H9 (cell line): ENCODE data around the gene TOM1L2. TPM values are rescaled to one million over a fixed set of nuclear protein-coding genes. Genes with fewer than 3 reads are reported as not detected.

ENCODE experiments used
- DNase-seq: peaks from one replicate; pipeline ENCODE4 v3.0.0-alpha.2; 2017
- H2AFZ ChIP-seq: one replicate; pipeline ENCODE4 v1.6.1; 2013; ENCODE audit warnings: mild to moderate bottlenecking, low read length, control low read depth, moderate library complexity
- H2AK5ac ChIP-seq: 2 replicates; pipeline ENCODE4 v1.6.1; 2013; ENCODE audit warnings: low read length, control low read depth, mixed read lengths; ENCODE audit not compliant: insufficient read length
- H2BK120ac ChIP-seq: one replicate; pipeline ENCODE4 v1.6.1; 2013; ENCODE audit warnings: low read depth, mild to moderate bottlenecking, low read length, control low read depth, inconsistent platforms; ENCODE audit not compliant: poor library complexity, severe bottlenecking
- H2BK12ac ChIP-seq: 2 replicates; pipeline ENCODE4 v1.6.1; 2013; ENCODE audit warnings: low read length, control low read depth, mixed read lengths, low read depth; ENCODE audit not compliant: insufficient read length
- H2BK15ac ChIP-seq: 2 replicates; pipeline ENCODE4 v1.6.1; 2013; ENCODE audit warnings: low read depth, low read length, control low read depth
- H2BK20ac ChIP-seq: one replicate; pipeline ENCODE4 v1.6.1; 2013; ENCODE audit warnings: low read depth, mild to moderate bottlenecking, low read length, control low read depth, inconsistent platforms; ENCODE audit not compliant: poor library complexity, severe bottlenecking
- H2BK5ac ChIP-seq: 2 replicates; pipeline ENCODE4 v1.6.1; 2013; ENCODE audit warnings: low read length, control low read depth, mixed read lengths; ENCODE audit not compliant: insufficient read length
- H3K14ac ChIP-seq: 2 replicates; pipeline ENCODE4 v1.6.1; 2013; ENCODE audit warnings: low read length, control low read depth; ENCODE audit not compliant: insufficient read depth
- H3K18ac ChIP-seq: 2 replicates; pipeline ENCODE4 v1.6.1; 2013; ENCODE audit warnings: low read depth, mild to moderate bottlenecking, mixed read lengths, low read length, control low read depth; ENCODE audit not compliant: insufficient read length
- H3K23ac ChIP-seq: 2 replicates; pipeline ENCODE4 v1.6.1; 2013; ENCODE audit warnings: low read length, control low read depth, mixed read lengths, low read depth; ENCODE audit not compliant: insufficient read length
- H3K23me2 ChIP-seq: 2 replicates; pipeline ENCODE4 v1.6.1; 2013; ENCODE audit warnings: low read depth, mild to moderate bottlenecking, mixed read lengths, low read length, control low read depth; ENCODE audit not compliant: insufficient read length, poor library complexity, severe bottlenecking
- H3K27ac ChIP-seq: 2 replicates; pipeline ENCODE4 v1.5.1; 2013; ENCODE audit warnings: low read length, control low read depth, mixed read lengths, low read depth; ENCODE audit not compliant: insufficient read length
- H3K27me3 ChIP-seq: 2 replicates; pipeline ENCODE4 v1.6.1; 2013; ENCODE audit warnings: low read length, control low read depth, inconsistent platforms; ENCODE audit not compliant: insufficient read depth
- H3K4ac ChIP-seq: 2 replicates; pipeline ENCODE4 v1.6.1; 2013; ENCODE audit warnings: low read depth, mild to moderate bottlenecking, control low read depth, inconsistent platforms, low read length, moderate library complexity
- H3K4me1 ChIP-seq: 2 replicates; pipeline ENCODE4 v1.6.1; 2013; ENCODE audit warnings: low read length, control low read depth, inconsistent platforms; ENCODE audit not compliant: insufficient read depth
- H3K4me2 ChIP-seq: 2 replicates; pipeline ENCODE4 v1.6.1; 2013; ENCODE audit warnings: low read length, control low read depth, mixed read lengths; ENCODE audit not compliant: insufficient read length, insufficient read depth
- H3K56ac ChIP-seq: 2 replicates; pipeline ENCODE4 v1.6.1; 2013; ENCODE audit warnings: low read depth, mild to moderate bottlenecking, mixed read lengths, low read length, control low read depth; ENCODE audit not compliant: insufficient read length
- H3K79me1 ChIP-seq: 2 replicates; pipeline ENCODE4 v1.6.1; 2013; ENCODE audit warnings: low read depth, mild to moderate bottlenecking, moderate library complexity, low read length, control low read depth, inconsistent platforms; ENCODE audit not compliant: insufficient read depth, poor library complexity, severe bottlenecking
- H3K79me2 ChIP-seq: 2 replicates; pipeline ENCODE4 v1.6.1; 2013; ENCODE audit warnings: low read length, control low read depth, inconsistent platforms; ENCODE audit not compliant: insufficient read depth
- H3K9ac ChIP-seq: 2 replicates; pipeline ENCODE4 v1.6.1; 2013; ENCODE audit warnings: low read length, control low read depth, mixed read lengths; ENCODE audit not compliant: insufficient read length; ENCODE audit errors: extremely low read depth
- H3K9me3 ChIP-seq: one replicate; pipeline ENCODE4 v1.6.1; 2013; ENCODE audit warnings: low read depth, low read length, inconsistent platforms; ENCODE audit not compliant: control insufficient read depth
- H3T11ph ChIP-seq: one replicate; pipeline ENCODE4 v1.6.1; 2013; ENCODE audit warnings: mild to moderate bottlenecking, low read length, control low read depth, inconsistent platforms
- H4K20me1 ChIP-seq: one replicate; pipeline ENCODE4 v1.6.1; 2013; ENCODE audit not compliant: control insufficient read depth, insufficient read length, insufficient read depth
- H4K5ac ChIP-seq: 2 replicates; pipeline ENCODE4 v1.6.1; 2013; ENCODE audit warnings: low read depth, mild to moderate bottlenecking, mixed read lengths, low read length, control low read depth; ENCODE audit not compliant: insufficient read length
- H4K8ac ChIP-seq: replicated peaks from 2 replicates; pipeline ENCODE4 v1.6.1; 2013; ENCODE audit warnings: low read length, control low read depth, mixed read lengths, low read depth; ENCODE audit not compliant: insufficient read length
- H4K91ac ChIP-seq: 2 replicates; pipeline ENCODE4 v1.6.1; 2013; ENCODE audit warnings: low read depth, mild to moderate bottlenecking, moderate library complexity, mixed read lengths, low read length, control low read depth; ENCODE audit not compliant: insufficient read length
- H3K27ac Mint-ChIP-seq, 3 experiments: 2 replicates in 2 of 3; 3 replicates in 1 of 3; pipeline ENCODE4 v1.8.0; 2020 to 2021; ENCODE audit warnings: mixed read lengths in 3 of 3, mild to moderate bottlenecking in 1 of 3, moderate library complexity in 1 of 3
- H3K27me3 Mint-ChIP-seq: 2 replicates; pipeline ENCODE4 v1.8.0; 2021; ENCODE audit warnings: low read depth, mild to moderate bottlenecking, moderate library complexity, mixed read lengths
- H3K36me3 Mint-ChIP-seq, 3 experiments: 2 replicates in 2 of 3; 3 replicates in 1 of 3; pipeline ENCODE4 v1.8.0; 2020 to 2021; ENCODE audit warnings: low read depth in 3 of 3, mixed read lengths in 3 of 3; ENCODE audit not compliant: insufficient read depth in 1 of 3
- H3K4me1 Mint-ChIP-seq, 2 experiments: 2 replicates each; pipeline ENCODE4 v1.8.0; 2020; ENCODE audit warnings: mixed read lengths in 2 of 2
- H3K4me3 Mint-ChIP-seq, 2 experiments: 2 replicates in 1 of 2; 3 replicates in 1 of 2; pipeline ENCODE4 v1.8.0; 2020 to 2021; ENCODE audit warnings: mild to moderate bottlenecking in 2 of 2, mixed read lengths in 2 of 2, moderate library complexity in 1 of 2
- H3K9me3 Mint-ChIP-seq, 2 experiments: 2 replicates in 1 of 2; 3 replicates in 1 of 2; pipeline ENCODE4 v1.8.0; 2020; ENCODE audit warnings: mild to moderate bottlenecking in 2 of 2, mixed read lengths in 2 of 2, moderate library complexity in 1 of 2
- WGBS: extraction: QIAGEN DNeasy Blood & Tissue Kit; methylation state at CpG from one replicate; pipeline ENCODE4 v1.1.7; 2013; ENCODE audit warnings: missing lambda C conversion rate, low lambda C conversion rate, mixed read lengths; ENCODE audit not compliant: insufficient read length; ENCODE audit errors: extremely low coverage; 5-methylcytosine and 5-hydroxymethylcytosine counted together
- total RNA-seq: library from RNA; stranded (reverse); gene quantifications from 2 replicates; pipeline ENCODE4 v1.2.1, GENCODE V29; 2021
- TF ChIP-seq, protein P1 (sequence below): fragments of 200-600 bp; sonication (generic); conservative IDR thresholded peaks from 3 replicates; pipeline ENCODE4 v1.8.0; 2021; ENCODE audit warnings: antibody characterized with exemption, mild to moderate bottlenecking

Gene TOM1L2
- total RNA-seq, 1 experiment from 2014 or later: 4.6 TPM

DNA sequence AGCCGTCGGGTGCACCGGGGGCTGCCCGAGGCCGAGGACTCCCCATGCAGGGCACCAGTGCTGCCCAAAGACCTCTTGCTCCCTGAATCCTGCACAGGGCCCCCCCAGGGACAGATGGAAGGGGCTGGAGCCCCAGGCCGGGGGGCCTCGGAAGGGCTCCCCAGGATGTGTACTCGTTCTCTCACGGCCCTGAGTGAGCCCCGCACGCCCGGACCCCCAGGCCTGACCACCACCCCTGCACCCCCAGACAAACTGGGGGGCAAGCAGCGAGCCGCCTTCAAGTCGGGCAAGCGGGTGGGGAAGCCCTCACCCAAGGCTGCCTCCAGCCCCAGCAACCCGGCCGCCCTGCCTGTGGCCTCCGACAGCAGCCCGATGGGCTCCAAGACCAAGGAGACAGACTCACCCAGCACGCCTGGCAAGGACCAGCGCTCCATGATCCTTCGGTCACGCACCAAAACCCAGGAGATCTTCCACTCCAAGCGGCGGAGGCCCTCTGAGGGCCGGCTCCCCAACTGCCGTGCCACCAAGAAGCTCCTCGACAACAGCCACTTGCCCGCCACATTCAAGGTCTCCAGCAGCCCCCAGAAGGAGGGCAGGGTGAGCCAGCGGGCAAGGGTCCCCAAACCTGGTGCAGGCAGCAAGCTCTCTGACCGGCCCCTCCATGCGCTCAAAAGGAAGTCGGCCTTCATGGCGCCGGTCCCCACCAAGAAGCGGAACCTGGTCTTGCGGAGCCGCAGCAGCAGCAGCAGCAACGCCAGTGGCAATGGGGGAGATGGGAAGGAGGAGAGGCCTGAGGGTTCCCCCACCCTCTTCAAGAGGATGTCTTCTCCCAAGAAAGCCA lies 176.0 kb downstream of the TOM1L2 start:
- TF ChIP-seq, protein P1, sequence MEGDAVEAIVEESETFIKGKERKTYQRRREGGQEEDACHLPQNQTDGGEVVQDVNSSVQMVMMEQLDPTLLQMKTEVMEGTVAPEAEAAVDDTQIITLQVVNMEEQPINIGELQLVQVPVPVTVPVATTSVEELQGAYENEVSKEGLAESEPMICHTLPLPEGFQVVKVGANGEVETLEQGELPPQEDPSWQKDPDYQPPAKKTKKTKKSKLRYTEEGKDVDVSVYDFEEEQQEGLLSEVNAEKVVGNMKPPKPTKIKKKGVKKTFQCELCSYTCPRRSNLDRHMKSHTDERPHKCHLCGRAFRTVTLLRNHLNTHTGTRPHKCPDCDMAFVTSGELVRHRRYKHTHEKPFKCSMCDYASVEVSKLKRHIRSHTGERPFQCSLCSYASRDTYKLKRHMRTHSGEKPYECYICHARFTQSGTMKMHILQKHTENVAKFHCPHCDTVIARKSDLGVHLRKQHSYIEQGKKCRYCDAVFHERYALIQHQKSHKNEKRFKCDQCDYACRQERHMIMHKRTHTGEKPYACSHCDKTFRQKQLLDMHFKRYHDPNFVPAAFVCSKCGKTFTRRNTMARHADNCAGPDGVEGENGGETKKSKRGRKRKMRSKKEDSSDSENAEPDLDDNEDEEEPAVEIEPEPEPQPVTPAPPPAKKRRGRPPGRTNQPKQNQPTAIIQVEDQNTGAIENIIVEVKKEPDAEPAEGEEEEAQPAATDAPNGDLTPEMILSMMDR: no peak
- Histone ChIP-seq H2AK5ac (no peak overlapping the region), H4K20me1 (no peaks in the 10 kb centered on the region), H3K14ac (no peak overlapping the region; the same call in 1 of the 2 replicates), H4K91ac (no peak overlapping the region), H2AFZ (no peak overlapping the region), H3K79me1 (no peaks in the 10 kb centered on the region), H4K8ac (no peak overlapping the region), H3K56ac (no peak overlapping the region), H2BK5ac (no peak overlapping the region), H2BK120ac (no peak overlapping the region), H2BK20ac (no peak overlapping the region), H2BK15ac (no peak overlapping the region), H3K9ac (no peak overlapping the region), H2BK12ac (no peak overlapping the region), H3K18ac (no peak overlapping the region), H4K5ac (no peak overlapping the region), H3K23ac (no peak overlapping the region), H3K79me2 (no peaks in the 10 kb centered on the region), H3K4ac (no peak overlapping the region), H3K23me2 (no peaks in the 10 kb centered on the region), H3K27me3 (no peaks in the 10 kb centered on the region; the same call in 1 of the 2 replicates), H3K4me2 (no peak overlapping the region), H3K9me3 (no peaks in the 10 kb centered on the region), H3K4me1 (peaks cover 3% of the 10 kb centered on the region; the same call in 1 of the 2 replicates), H3K27ac (no peak overlapping the region), H3T11ph (no peak overlapping the region)
- no peak overlapping the region for H3K4me3 Mint-ChIP-seq
- no peak overlapping the region for H3K27ac Mint-ChIP-seq
- peaks cover 30 to 43% of the 10 kb centered on the region in 2 experiments for H3K4me1 Mint-ChIP-seq
- peaks cover 44% of the 10 kb centered on the region for H3K27me3 Mint-ChIP-seq
- no peaks in the 10 kb centered on the region; a peak in 1 of 5 replicates for H3K9me3 Mint-ChIP-seq
- no peaks in the 10 kb centered on the region for H3K36me3 Mint-ChIP-seq
- no CpG with 5 or more reads among the region's 40 CpGs for WGBS
- DNase-seq: no peak
